Stimulated activated CD8-positive, alpha-beta memory T cell treated with anti-CD3 and anti-CD28 coated beads, Interleukin-2, amount 100 ng/mL, for 1 hour (primary cell): ENCODE data around the gene RTN4.

Source experiments
- DNase-seq, 2 donors: peaks; one replicate each; pipeline ENCODE4 v3.0.0-alpha.2; 2020; ENCODE audit warnings: low read depth in 2 of 2

RTN4 gene

DNA sequence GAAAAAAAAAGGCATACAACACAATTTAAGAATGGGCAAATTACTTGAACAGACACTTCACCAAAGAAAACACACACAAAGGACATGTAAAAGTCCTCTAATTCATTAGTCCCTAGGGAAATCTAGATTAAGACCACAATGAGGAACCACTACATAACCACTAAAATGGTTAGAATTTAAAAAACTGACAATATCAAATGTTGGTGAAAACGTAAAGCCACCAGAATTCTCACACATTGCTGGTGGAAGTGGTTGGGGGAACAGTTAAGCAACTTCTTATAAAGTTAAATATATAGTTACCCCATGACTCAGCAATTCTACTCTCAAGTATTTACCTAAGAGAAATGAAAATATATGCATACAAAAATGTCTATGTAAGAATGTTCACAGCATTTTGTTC is 11.8 kb downstream of the RTN4 start:
- no peak for DNase-seq

DNA sequence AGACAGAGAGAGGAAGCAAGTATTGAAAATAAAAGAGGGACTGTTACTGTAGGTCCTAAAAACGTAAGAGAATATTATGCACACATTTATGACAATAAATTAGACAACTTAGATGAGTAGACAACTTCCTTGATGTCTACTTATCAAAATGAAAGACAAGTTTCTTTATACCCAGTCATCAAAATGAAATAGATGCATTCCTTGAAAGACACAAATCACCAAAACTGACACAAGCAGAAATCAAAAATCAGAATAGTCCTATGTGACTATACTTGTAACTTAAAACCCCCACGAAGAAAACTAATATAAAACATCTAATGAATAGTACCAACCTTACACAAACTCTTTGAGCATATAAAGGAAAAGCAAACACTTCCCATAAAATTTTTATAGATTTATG is 14.5 kb downstream of the RTN4 start:
- no peak for DNase-seq

DNA sequence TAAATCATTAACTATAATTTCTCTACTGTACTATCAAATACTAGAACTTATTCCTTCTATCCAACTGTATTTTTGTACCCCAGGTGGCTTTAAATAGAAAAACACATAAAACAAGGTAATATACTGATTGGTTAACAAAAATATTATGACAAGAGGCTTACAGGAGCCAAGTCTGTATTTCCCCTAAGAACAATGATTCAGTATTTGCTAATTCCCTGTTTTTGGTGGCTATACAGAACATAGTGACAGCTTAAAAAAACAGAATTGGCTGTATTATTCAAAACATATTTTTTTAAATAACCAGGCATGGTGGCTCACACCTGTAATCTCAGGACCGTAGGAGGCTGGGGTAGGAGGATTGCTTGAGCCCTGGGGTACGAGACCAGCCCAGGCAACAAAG is 16.3 kb downstream of the RTN4 start:
- DNase-seq, result no peak

DNA sequence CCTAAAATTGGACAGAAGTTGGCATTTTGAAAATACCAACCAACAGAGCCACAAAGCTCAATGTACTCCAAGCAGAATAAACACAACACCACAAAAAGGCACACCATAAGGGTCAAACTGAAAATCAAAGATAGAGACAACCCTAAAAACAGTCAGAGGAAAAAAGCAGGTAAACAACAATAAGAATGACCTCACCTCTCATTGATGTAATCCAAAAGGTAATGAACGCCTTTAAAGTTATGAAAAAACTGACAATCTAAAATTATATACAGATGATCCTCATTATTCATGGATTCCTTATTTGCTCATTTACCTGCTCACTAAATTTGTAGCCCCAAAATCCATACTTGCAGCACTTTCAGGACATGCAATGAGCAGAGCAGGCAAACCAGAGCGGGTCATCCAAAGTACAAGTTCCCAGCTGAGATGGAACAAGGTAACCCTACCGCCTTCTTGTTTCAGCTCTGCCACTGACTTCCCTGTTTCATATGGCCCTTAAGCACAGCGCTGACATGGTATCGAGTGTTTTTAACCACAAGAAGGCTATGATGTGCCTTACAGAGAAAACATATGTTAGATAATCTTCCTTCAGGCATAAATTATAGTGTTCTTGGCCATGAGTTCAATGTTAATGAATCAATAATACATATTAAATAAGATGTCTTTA is 17.0 kb downstream of the RTN4 start:
- no peak for DNase-seq

DNA sequence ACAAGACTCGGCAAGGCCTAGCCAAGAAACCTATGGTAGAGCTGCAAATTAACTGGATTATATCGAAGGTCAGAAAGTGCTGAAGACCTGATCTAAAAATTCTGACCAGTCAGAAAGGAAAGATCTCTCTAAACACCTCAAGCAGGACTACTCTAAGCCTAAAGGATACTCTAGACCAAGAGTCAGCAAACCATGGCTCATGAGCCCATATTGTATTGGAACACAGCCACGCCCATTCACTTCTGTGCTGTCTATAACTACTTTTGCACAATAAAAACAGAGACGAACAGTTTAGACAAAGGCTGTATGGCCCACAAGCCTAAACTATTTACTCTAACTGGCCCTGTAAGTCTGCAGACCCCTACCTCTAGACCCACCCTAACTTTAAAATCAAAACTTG is 18.7 kb downstream of the RTN4 start:
- no peak for DNase-seq

DNA sequence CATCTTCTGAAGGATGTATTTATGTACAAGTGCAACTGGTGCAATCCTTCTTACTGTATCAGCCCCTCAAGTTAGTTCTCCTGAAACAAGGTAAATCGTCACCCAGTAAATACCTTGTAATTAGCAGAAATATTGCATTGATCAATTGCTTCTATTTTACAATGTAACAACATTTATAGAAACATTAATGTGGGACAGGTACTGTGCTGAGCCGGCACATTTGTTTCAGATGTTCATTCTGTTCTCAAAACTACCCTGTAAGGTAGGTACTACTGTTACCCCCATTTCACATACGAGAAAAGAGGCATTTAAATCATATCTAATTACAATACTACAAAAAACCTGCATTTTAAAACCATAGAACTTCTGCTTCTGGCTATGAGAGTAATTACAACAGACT is 19.5 kb downstream of the RTN4 start:
- DNase-seq, result no peak

DNA sequence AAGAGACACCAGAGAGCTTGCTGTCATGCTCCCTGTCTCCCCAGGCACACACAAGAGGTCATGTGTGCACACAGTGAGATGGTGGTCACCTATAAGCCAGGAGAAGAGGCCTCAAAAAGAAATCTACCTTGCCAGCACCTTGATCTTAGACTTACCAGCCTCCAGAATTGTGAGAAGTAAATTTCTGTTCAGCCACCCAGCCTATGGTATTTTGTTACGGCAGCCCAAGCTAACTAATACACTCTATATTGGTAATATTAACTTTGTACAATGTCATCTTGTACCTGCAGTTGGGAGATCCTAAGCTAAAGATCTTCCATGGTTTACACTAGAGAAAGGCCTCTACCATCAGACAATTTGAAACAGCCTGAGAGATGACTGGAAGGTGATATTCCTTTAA is 21.2 kb downstream of the RTN4 start:
- DNase-seq, result no peak

DNA sequence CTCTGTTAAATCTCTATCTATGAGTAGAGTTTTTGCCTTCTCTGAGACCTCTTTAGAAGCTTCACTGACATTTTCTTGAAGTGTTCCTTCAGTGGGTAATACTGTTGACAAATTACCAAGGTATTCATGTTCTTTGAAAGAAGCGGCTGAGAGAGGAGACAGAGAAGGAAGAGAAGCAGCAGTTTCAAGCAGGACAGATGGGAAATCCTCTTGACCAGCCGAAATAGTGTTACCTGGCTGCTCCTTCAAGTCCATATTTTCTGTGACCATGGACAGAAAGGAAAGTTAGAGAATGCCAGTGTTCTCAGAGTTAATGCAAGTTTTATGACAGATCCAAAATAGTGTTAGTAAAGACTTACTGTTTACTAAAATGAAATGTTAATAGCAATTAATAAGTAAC is 23.0 kb downstream of the RTN4 start:
- DNase-seq, result no peak

DNA sequence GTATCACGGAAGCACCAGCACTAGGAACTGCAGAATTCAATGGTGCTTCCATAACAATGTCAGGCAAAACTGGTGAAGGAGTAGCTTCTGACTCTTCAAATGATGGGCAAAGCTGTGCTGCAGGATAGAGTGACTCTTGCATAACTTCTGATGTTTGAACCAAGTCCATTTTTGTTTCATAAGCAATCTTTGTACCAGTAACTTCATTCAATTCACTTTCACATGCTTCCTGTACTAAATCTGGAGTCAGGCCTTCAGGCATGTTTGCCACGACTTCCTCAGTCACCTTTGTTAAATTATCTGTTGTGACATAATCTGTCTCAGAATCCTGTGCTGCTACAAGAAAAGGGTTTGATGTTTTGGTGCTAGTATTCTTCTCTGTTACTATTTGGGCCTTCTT is 24.0 kb downstream of the RTN4 start:
- DNase-seq, result no peak

DNA sequence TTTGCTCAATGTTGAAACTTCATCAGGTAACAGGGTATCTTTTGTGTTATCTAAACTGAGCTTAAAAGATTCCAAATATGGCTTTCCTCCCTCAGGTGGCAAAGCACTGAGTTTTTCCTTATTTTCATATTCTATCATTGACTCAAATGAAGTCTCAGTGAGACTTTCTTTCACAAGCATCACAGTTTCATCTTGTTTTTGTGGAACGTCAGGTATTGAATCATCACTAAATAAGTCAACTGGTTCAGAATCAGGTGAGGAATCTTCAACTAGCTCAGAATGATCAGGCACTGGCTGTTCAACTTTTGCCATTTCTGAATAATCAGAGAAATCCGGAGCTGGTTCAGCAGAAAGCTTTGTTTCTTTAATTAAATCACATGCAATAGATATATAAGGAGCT is 24.6 kb downstream of the RTN4 start:
- DNase-seq, result no peak

DNA sequence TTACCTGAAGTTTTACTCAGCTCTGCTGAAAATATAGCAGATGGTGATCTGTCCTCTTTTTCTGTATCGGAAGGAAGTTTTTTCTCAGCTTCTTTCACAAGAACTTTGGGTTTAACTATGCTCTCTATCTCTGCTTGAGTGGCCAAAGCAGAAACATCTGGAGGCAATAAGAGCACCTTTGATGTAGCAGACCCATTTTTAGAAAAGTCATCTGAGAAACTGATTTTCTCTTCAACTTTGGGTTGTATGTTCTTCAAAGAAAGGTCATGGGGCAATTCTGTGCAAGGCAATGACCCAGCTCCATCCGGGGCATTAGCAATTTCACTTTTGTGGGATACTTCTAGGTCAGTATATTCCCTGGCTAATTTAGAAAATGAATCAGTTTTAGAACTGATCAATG is 25.2 kb downstream of the RTN4 start:
- no peak for DNase-seq

DNA sequence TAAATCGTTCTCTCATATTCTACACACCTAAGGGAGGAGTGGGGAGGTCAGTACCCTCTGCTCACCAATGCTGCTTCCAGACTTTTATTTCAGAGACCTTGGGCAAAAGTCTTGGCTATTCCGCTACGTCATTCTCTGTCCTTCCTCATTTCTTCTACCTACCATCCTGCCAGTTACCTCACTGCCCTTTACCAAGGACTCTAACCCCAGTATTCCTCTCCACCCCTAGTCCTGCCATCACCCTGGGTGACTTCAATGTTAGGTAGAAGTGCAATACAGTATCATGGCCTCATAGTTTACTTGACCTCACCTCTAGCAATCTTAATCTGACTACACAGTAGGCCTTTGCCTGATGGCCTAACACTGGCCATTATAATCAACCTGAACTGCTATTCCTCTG is 27.8 kb downstream of the RTN4 start:
- no peak for DNase-seq

DNA sequence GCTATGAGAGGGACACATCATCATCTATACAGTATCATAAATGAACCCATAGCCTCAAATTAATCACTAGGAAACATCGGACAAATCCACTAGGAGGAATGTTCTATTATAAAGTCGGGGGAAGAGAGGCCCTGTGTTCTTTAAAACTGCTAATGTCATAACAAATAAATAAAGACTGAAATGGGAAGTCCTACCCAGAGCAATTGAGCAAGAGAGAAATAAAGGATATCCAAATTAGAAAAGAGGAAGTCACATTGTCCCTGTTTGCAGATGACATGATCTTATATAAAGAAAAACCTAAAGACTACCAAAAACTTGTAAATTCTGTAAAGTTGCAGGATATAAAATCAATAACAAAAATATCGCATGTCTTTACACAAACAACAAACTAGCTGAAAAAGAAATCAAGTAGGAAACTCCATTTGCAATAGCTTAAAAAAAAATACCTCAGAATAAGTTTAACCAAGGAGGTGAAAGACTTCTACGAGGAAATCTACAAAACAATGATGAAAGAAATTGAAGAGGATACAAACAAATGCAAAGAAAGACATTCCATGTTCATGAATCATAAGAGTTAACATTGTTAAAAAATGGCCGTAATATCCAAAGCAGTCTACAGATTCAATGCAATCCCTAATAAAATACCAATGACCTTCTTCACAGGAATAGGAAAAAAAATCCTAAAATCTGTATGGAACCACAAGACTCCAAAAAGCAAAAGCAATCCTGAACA is 30.6 kb downstream of the RTN4 start:
- DNase-seq, result no peak

DNA sequence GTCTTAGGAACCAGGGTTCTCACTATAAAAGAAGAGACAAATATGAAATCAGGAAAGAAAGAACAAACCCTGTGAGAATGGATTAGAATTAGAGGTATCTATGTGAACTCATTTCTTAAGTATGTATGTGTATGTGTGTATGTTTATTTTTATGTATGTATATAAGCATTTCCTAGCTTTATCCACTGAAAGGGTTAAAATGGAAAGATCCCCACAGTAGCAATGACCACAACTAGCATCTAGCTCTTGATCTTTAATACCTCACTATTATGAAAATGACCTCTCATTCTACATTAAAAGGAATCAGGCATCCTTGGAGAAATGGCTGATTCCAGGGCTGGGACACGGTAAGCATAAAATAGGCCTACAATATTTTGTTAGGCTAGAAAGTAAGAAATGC is 31.6 kb downstream of the RTN4 start:
- DNase-seq, result no peak

DNA sequence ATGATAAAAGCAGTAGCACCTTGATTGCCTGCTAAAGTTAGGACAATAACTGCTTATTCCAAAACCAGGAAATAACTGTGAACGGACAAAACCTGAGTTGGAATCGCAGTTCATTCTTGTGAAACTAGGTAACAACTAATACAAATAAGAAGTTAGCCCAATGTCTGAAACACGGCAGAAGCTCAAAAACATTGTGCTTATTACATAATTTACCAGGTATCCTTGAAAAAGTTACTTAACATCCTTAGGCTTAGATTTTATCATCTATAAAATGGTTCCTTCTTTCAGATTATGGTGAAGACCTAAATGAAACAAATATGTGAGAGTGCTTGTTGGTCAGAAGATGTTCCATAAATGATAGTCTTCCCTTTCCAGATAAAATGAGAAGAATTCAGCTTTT is 32.4 kb downstream of the RTN4 start:
- DNase-seq, result no peak

DNA sequence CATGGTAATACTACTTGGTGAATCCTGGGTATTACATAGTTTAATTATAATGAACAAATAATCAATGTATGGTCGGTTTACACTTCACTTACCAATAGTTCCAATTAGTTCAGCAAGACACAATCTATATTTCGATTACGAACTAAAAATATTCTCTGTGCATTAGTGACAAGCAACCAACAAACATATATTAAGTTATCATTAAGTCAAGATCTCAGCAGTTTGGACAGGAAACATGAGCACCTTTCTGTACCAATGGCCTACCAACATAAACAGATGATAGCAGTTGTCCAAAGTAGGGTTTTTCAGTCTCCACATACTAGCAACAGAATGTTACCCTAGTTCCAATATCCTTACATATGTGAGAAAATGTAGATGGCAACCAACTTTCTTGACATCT is 32.8 kb downstream of the RTN4 start:
- no peak for DNase-seq

DNA sequence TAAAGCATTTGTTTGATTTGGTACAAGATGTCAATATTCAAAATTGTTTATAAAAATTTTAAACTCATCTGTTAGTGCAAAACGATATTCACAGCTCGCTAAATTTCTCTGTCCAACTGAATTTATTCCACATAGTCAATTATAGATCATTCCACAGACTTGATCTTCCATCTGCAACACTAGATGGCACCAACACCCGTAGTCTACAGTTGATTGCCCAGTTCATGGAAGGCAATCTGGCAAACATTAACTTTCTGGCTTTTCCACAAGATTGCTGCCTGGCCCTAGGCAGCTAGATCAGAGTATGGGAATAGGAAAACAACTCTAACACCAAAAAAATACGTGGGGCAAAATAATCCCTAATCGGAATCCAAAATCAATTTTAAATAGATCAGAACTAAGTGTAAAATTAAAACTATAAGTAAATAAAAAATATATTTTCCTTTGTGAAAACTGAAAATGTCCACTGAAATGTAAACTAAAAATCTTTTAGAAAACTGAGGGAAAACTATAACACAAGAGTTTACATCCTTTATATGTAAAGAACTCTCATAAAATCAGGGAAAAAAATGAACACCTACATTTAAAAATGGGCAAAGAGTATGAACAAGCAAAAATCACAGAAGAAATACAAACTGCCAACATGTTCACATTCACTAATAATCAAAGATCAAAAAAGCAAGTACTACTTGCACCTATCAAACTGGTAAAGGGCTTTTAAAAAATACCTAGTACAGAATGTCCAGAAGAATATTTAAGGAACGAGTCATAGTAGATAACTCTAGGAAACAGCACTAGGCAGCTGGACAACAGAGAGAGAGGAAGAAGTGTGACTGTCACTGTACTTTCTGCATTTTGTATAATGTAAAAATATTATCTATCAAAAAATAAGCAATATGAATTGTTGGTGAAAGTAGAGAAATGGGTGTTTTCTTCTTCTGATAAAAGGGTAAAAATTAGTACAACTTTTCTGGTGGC is 35.0 kb downstream of the RTN4 start:
- DNase-seq, result no peak

DNA sequence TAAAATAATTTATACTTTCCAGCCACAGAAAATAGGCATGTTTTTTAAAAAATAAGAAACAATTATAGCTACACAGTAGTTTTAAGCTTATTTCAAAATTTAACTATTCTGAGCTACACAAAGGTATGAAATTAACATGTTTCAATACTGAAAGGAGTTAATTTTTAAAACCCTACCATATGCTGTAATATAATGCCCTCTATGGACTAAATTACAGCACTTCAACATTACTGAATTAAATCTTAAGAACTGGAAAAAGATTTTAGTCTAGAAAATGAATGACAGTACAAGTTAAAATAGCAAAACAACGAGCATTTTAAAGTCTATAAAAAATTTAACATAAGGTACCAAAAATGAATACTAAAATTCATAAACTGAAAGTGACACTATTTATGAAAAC is 36.3 kb downstream of the RTN4 start:
- no peak for DNase-seq

DNA sequence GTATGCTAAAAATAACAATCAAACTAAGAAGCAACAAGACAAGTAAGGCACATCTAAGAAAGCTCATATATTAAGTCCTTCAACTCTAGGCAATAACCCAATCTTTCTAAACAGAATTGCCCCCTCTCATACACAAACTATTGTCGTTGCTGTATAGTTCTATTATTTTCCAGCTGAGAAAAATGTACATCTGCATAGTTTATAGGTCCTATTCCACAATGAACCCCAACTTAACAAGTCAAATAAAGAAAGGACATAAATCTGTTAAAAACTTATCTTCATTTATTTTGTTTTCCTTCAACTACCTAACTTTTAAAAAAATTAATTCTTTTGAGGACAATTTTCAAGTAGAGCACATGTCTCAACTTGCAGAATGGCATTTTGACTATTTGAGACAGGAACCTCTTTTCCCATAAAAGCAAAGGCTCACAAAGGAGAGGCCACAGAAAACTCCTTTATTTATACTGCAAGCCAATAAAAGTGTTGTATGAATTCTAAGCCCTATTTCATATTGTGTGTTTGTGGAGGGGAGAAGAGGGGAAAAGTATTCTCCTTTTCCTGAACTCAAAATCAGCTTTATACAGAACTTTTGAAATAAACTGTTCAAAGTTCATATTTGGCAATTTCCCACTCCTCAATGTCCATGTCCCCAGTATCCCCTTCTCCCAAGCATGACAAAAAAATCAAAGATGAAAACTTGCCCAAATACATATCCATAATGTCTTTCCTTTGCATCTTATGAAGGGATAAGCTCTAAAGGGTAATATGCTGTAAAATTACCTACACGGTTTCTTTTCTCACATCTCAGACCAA is 37.4 kb downstream of the RTN4 start:
- no peak for DNase-seq

DNA sequence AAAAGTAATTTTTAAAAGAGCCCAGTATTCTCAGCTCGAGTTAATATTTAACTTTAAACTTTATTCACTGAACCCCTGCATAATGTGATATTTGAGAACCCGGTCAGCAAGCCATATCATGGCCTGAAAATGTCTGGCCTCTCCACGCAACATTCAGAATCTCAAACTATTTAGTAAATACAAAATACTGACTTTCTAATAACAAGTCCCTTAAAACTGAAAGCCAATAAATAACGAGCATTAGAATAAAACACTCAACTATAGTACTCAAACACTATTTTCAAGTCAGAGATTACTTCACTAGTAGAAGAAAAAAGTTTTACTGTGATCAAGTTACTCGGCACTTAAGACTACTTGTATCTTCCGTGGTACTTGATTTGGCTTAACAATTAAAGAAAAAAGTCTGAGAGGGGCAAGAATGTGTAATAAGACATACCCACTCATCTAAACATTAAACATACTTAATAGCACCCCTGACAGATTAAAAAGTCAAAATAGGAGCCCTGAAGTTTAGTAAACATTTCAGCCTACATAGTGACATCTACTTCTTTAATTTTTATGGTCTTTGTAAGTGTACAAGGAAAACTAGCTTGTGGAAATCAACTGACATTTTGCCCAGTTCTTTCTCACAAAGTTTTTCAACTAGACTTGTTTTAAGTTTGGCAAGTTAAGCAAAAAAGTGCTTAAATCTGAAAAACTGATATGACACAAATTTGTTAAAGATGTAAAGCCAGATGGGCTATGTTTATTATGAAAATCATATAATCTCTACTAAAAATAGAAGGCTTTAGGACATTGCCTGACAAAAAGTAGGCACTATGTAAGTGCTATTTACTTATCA is 38.2 kb downstream of the RTN4 start:
- DNase-seq, result no peak

DNA sequence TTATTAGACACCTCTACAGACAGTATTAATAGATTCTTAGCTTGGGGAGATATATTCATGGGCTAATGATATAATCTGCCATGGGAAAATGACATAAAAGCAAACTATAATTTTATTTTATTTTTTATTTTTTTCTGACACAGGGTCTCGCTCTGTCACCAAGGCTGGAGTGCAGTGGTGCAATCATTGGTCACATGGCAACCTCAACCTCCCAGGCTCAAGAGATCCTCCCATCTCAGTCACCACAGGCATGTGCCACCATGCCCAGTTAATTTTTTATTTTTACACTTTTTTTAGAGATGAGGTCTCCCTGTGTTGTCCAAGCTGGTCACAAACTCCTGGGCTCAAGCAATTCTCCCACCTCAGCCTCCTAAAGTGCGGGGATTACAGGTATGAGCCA is 39.3 kb downstream of the RTN4 start:
- no peak for DNase-seq
